Ovary (tissue), 3 donors: ENCODE results near the gene DNAL4.

Experiments
- CTCF ChIP-seq, 3 donors: fragments of 450-650 bp in 2 of 3; fragments of 200-600 bp in 1 of 3; IDR thresholded peaks; one replicate each; pipeline versions ENCODE4 v1.5.1 to v1.8.0; 2016 to 2022; ENCODE audit warnings: antibody characterized with exemption in 3 of 3, mild to moderate bottlenecking in 1 of 3
- EP300 ChIP-seq: sonication (generic); formaldehyde crosslinking; IDR thresholded peaks from one replicate; pipeline ENCODE4 v1.6.1; 2017; ENCODE audit warnings: antibody characterized with exemption
- POLR2A ChIP-seq: fragments of 450-650 bp; IDR thresholded peaks from one replicate; pipeline ENCODE4 v1.6.1; 2017; ENCODE audit warnings: antibody characterized with exemption, mild to moderate bottlenecking, moderate library complexity
- donor health status: DM: no; HTN: no; CAD: no.

- TF ChIP-seq CTCF (IDR thresholded peaks at IDR 0.05) (no peak), POLR2A (no peak), EP300 (no peak)
Measured at GRCh38 chr22:38774496-38775166, 19.3 kb downstream of the DNAL4 start.
